ENCODE data around the gene LOXL3.

LOXL3 gene

GRCh38 chr2:74550231-74550630 is 3.5 kb downstream of the LOXL3 start:
- DNase-seq (ENCODE audit: low read depth in 3 of 3), result no peak

DNA sequence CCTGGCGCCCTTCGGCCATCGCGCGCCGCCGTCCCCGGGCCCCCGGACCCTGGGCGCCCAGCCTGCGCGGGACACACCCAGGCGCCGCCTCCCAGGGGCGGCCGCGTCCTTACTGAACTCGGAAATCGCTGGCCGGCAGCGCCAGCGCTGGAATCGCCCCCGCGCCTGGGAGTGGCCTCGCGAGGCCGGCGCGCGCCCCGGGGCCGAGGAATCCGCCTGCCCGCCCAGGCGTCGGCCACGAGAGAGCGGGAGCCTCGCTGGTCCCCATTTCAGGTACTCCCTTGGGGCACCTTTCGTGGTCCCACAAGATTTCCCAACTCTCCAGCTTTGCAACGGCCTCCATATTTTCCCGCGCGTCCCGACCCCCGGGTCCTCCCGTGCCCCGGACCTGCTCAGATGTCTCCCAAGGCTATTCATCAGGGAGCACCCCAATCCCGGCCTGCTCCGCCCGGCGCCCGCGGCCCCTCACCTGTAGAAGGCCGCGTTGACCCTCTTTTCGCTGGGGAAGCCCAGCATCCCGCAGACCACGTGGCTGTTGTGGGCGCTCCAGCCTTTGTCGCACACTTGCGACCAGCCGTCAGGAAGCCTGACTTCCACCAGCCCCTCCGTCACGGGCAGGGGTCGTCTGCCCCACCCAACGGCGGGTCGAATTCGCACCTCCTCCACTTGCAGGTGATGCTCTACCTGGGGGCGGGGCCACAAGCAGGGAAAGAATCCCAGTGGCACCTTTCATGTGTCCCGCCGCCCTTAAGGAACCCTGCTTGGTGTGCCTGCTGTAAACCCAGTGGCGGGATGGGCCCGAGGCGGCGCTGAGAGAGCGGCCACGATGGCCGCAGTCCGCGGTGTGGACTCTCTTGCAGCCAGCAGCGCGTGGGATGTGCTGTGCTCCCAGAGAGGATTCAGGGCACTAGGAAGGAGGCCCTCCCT is 4.6 kb downstream of the LOXL3 start:
- DNase-seq (ENCODE audit: low read depth in 3 of 3), result no peak

DNA sequence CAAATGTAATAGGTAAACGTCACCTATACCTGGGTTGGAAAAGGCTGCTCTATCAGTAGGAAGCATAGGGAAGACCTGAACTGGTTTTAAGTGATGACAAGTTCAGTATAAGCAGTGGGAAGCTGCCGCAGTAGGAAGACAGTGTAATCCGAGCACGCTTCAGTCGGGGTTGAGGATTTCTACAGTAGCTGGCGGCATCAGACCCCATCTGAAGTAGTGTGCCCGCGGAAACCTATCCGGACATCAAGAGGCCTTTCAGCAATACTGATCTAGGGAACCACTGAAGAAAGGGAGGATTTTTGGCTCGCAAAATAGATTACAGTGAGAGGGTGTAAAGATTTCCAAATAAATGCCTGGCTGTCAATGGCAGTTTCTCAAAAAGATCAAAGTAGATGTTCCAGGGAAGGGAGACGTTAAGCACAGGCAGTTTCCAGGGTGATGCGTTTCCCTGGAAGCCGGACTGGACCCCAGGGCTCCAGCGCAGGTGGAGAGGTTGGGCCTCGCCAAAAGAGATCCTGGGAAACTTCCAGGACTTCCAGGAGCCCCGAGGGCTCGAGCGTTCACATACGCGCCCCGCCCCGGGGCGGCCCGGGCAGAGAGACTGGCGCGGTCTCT is 5.3 kb downstream of the LOXL3 start:
- DNase-seq (ENCODE audit: low read depth in 3 of 3), result no peak

- no peak for DNase-seq (ENCODE audit: low read depth in 3 of 3)
These were observed 7.7 kb downstream of the LOXL3 start for GRCh38 chr2:74546004-74546403.

DNA sequence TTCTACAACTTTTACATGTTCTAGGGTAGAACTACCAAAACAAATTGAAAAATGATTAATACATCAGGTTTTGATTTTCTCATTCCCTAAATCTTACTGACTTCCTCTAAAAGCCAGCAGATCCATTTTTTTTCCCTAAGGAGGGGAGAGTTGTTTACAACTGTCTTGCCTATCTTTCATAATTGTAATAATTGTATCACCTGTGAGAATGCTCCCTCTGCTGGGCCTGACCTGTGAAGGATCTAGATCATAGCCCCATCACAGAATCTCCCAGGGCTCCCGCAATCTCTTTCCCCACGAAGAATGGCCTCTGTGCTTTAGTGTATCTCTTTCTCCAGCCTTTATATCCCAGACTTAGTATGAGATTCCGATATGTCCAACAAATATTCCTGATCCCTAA is 9.1 kb downstream of the LOXL3 start:
- no peak for DNase-seq (ENCODE audit: low read depth in 3 of 3)

DNA sequence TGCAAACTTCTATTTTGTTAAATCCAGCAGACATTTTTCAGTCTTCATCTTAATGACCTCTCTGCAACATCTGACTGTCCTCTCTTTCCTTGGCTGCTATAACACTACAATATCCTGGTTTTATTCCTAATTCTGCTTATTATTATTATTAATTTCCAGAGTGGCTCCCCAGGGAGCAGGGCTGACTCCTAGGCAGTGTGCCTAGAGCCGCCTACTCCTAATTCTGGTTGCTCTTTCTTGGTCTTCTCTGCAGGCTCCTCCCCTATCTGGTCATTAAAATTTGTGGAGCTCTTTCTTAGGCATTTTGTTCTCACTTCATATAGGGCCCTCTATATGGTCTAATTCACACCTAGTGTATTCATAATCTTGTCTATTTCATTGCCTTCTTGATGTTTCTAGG is 10.8 kb downstream of the LOXL3 start:
- DNase-seq (ENCODE audit: low read depth in 3 of 3), result no peak

DNA sequence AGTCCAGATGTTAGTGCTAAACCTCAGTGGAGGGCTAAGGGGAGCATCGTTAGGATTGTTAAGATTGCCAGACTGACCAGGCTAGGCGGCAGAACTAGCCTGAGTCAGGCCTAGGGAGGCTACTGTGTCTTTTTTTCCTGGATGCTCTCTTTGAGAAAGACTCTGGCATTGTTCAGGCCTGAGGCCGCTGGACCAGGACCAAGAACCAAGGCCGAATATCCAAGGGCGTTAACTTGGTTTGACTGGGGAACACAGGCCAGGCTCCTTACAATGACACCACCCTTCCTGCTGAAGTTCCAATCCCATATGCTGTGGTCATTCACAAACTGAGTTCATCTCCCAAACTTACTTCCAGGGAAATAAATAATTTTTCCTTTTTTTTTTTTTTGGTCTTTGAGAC is 13.5 kb downstream of the LOXL3 start:
- DNase-seq (ENCODE audit: low read depth in 3 of 3), result no peak

GRCh38 chr2:74538881-74539339 is 14.8 kb downstream of the LOXL3 start:
- no peak for DNase-seq (ENCODE audit: low read depth in 3 of 3)

GRCh38 chr2:74537140-74537539 is 16.6 kb downstream of the LOXL3 start:
- DNase-seq (ENCODE audit: low read depth in 3 of 3), result no peak

- no peak for DNase-seq (ENCODE audit: low read depth in 3 of 3)
These were observed 17.4 kb downstream of the LOXL3 start for GRCh38 chr2:74536166-74536950.

GRCh38 chr2:74535440-74535965 is 18.2 kb downstream of the LOXL3 start:
- DNase-seq (ENCODE audit: low read depth in 3 of 3), result no peak

DNA sequence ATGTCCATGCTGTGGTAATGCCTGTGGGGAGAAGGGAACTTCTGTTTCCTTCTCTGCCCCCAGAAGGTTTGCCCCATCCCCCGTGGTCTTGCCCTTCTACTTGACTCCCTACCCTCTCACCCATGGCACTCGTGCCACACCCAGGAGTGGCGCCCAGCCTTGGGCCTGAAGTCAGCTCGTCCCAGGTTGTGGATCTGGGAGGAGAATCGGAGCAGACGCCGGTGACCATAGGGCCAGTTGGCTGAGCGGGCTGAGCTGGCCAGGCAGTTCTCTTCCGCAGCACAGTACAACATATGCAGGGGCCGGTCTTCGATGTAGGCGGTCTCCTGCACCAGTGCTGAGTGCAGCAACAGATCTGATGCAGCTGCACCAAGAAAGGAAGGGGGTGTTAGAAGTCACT is 19.3 kb downstream of the LOXL3 start:
- DNase-seq (ENCODE audit: low read depth in 3 of 3), result no peak

GRCh38 chr2:74533464-74533863 is 20.3 kb downstream of the LOXL3 start:
- DNase-seq (ENCODE audit: low read depth in 3 of 3), result no peak

- DNase-seq (ENCODE audit: low read depth in 3 of 3), result no peak
These were observed 21.5 kb downstream of the LOXL3 start for GRCh38 chr2:74532222-74532621.

- DNase-seq (ENCODE audit: low read depth in 3 of 3), result no peak
These were observed 22.1 kb downstream of the LOXL3 start for GRCh38 chr2:74531666-74532065.

DNA sequence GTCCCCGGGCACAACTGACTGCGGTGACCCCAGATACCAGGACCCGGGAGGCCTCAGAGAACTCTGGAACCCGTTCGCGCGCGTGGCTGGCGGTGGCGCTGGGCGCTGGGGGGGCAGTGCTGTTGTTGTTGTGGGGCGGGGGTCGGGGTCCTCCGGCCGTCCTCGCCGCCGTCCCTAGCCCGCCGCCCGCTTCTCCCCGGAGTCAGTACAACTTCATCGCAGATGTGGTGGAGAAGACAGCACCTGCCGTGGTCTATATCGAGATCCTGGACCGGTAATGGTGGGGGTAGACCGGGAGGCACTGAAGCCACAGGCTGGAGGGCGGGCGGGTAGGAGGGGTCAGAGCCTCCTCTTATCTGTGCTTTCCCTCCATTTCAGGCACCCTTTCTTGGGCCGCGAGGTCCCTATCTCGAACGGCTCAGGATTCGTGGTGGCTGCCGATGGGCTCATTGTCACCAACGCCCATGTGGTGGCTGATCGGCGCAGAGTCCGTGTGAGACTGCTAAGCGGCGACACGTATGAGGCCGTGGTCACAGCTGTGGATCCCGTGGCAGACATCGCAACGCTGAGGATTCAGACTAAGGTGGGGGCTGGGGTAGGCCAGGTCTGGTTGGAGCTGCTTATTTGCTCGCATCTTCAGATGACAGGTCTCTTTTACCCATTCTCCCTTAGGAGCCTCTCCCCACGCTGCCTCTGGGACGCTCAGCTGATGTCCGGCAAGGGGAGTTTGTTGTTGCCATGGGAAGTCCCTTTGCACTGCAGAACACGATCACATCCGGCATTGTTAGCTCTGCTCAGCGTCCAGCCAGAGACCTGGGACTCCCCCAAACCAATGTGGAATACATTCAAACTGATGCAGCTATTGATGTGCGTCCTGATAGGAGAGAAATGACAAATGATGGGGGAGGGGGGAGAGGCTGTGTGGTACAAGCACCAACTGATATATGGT is 23.2 kb downstream of the LOXL3 start:
- no peak for DNase-seq (ENCODE audit: low read depth in 3 of 3)

DNA sequence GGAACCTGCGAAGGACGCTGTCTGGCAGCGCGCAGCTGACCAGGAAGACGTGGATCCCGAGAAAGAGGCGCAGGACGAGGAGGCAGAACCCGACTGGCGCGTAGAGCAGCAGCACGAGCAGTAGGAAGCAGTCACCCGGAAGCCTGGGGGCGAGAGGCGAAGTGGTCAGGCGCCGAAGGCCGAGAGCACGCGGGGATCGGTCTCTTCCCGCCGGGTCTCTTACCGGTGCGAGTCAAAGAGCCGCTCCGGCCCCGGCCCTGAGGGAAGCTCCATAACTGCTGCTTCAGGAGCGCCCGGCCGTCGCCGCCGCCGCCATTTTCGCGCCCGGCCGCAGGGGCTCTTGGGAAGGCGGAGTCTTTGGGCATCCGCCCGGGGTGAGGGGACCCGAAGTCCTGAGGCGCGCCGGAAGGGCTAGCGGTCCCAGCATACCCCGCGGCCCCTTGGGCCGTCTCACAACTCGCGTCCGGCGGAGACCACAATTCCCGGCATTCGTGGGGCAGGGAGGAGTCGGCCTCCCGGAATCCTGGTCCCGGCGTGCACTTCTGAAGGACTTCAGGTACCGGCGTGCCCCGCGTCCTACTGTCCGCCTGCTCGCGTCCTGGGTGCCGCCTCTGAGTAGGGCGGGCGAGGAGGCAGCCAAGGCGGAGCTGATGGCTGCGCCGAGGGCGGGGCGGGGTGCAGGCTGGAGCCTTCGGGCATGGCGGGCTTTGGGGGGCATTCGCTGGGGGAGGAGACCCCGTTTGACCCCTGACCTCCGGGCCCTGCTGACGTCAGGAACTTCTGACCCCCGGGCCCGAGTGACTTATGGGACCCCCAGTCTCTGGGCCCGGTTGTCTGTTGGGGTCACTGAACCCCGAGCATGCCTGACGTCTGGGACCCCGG is 24.1 kb downstream of the LOXL3 start, which contains the start of the genes AUP1 and HTRA2:
Gene AUP1 (minus strand): TSS at position 350 of the 882 bp plus-strand sequence. CDS start 77 bp downstream, at position 273.
Gene HTRA2 (plus strand): TSS at position 577 of the 882 bp plus-strand sequence. CDS start 74 bp downstream, at position 651.
- peak; percentile 70 to 78 (median 78) for DNase-seq (ENCODE audit: low read depth in 3 of 3)

DNA sequence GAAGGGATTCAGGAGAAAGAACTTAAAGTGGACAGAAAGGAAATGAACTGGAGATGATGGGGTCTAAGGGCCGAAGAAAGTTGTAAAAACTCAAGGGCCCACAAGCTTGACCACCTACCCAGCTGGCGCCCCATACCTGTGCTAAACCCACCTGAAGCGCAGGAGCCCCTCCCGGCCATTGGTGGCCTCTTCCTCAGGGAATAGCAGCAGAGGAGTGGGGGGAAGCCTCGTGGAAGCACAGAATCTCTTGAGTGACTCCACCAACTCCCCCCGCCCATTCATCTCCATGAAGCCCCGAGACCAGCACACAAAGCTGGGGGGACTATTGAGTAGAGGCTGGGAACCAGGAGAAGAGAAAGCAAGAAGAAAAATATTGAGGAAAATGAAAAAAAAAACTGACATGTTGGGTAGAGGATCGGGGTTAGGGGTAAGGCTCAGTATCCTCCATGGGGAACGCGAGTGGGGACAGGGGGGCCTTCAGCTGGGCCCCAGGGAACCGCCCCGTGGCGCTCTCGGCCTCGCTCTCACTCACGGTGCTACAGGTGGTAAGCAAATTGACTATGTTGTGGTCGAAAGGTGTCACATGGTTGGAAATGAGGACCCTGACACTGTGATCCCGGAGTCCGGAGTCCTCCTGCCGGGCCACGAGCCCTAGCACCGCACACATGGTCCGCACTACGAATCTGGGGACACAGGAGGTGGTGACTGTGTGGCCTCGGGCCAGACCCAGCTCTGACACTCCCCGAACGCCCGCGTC is 25.0 kb downstream of the LOXL3 start:
- no peak for DNase-seq (ENCODE audit: low read depth in 3 of 3)

GRCh38 chr2:74527741-74528140 is 26.0 kb downstream of the LOXL3 start:
- DNase-seq (ENCODE audit: low read depth in 3 of 3), result no peak
